NCI-H345 treated with DMSO at 0.1 percent for 48 hours (cell line): ENCODE results near the gene EBF3.
"Not testable (repeated sequence)": the region's sequence is repeated elsewhere in the genome, so short reads cannot be mapped to it uniquely, and the experiment has no call there.

Experiments
- DNase-seq: peaks from one replicate; lab custom pipeline; 2025; ENCODE audit not compliant: unreplicated experiment; lab: John Stamatoyannopoulos, UW

The EBF3 gene

GRCh38 chr10:129929343-129930292, 34.5 kb downstream of the EBF3 start:
- no peak for DNase-seq

GRCh38 chr10:129927351-129928120, 36.5 kb downstream of the EBF3 start:
- no peak for DNase-seq

GRCh38 chr10:129926066-129927055, 37.7 kb downstream of the EBF3 start:
- DNase-seq = no peak

- no peak for DNase-seq
Measured at GRCh38 chr10:129924375-129925085, 39.5 kb downstream of the EBF3 start.

GRCh38 chr10:129922598-129923123, 41.4 kb downstream of the EBF3 start:
- no peak for DNase-seq

- no peak for DNase-seq
Measured at GRCh38 chr10:129921801-129922597, 42.1 kb downstream of the EBF3 start.

GRCh38 chr10:129921065-129921670, 42.9 kb downstream of the EBF3 start:
- DNase-seq = no peak

GRCh38 chr10:129920187-129920586, 43.9 kb downstream of the EBF3 start:
- not testable (repeated sequence) for DNase-seq

GRCh38 chr10:129919358-129919757, 44.7 kb downstream of the EBF3 start:
- no peak for DNase-seq

- no peak for DNase-seq
Measured at GRCh38 chr10:129918836-129919235, 45.2 kb downstream of the EBF3 start.

- DNase-seq = no peak
Measured at GRCh38 chr10:129918401-129918800, 45.7 kb downstream of the EBF3 start.

- no peak for DNase-seq
Measured at GRCh38 chr10:129917936-129918335, 46.1 kb downstream of the EBF3 start.

GRCh38 chr10:129916506-129916995, 47.5 kb downstream of the EBF3 start:
- no peak for DNase-seq

- DNase-seq = no peak
Measured at GRCh38 chr10:129915526-129916378, 48.3 kb downstream of the EBF3 start.

GRCh38 chr10:129914960-129915359, 49.1 kb downstream of the EBF3 start:
- DNase-seq = no peak

GRCh38 chr10:129914153-129914855, 49.8 kb downstream of the EBF3 start:
- no peak for DNase-seq
